HG03064 (cell line): ENCODE measurements around the gene FAM171A2.

Source experiments
- ATAC-seq: cut with Tn5 transposase; IDR thresholded peaks from one replicate; pipeline ENCODE4 v1.9.1; 2021; ENCODE audit warnings: low read depth; ENCODE audit not compliant: unreplicated experiment

FAM171A2 gene

GRCh38 chr17:44324571-44325275 is 38.9 kb downstream of the FAM171A2 start, which contains the start of gene SLC25A39:
TSS of gene SLC25A39 (minus strand) at chr17:44324823. CDS start at chr17:44323562, 1,261 bp downstream.
- peak; percentile 46 for ATAC-seq

- ATAC-seq = no peak
Observed at GRCh38 chr17:44324092-44324570, 39.5 kb downstream of the FAM171A2 start.

GRCh38 chr17:44323359-44324091 is 40.1 kb downstream of the FAM171A2 start:
- no peak for ATAC-seq

GRCh38 chr17:44322236-44322895 is 41.3 kb downstream of the FAM171A2 start:
- no peak for ATAC-seq

GRCh38 chr17:44321246-44322120 is 42.2 kb downstream of the FAM171A2 start:
- ATAC-seq = no peak

GRCh38 chr17:44320066-44320465 is 43.6 kb downstream of the FAM171A2 start:
- no peak for ATAC-seq

GRCh38 chr17:44318077-44318892 is 45.4 kb downstream of the FAM171A2 start:
- ATAC-seq = no peak

GRCh38 chr17:44317545-44317944 is 46.1 kb downstream of the FAM171A2 start:
- no peak for ATAC-seq

GRCh38 chr17:44315760-44316731 is 47.6 kb downstream of the FAM171A2 start:
- no peak for ATAC-seq

GRCh38 chr17:44314869-44315661 is 48.6 kb downstream of the FAM171A2 start:
- ATAC-seq = no peak

- no peak for ATAC-seq
Observed at GRCh38 chr17:44314524-44314868, 49.2 kb downstream of the FAM171A2 start.

- ATAC-seq = no peak
Observed at GRCh38 chr17:44314031-44314430, 49.6 kb downstream of the FAM171A2 start.

GRCh38 chr17:44312396-44313104 is 51.1 kb downstream of the FAM171A2 start:
- no peak for ATAC-seq

GRCh38 chr17:44311562-44312181 is 52.0 kb downstream of the FAM171A2 start:
- ATAC-seq = no peak

- no peak for ATAC-seq
Observed at GRCh38 chr17:44310609-44311376, 52.9 kb downstream of the FAM171A2 start.

GRCh38 chr17:44310188-44310587 is 53.5 kb downstream of the FAM171A2 start:
- no peak for ATAC-seq
